GM13977 (cell line): Measurements from ENCODE around the gene UBASH3A.

Experiments
- DNase-seq: peaks from one replicate; pipeline ENCODE4 v3.0.0; 2012; ENCODE audit warnings: low spot score
- in situ Hi-C: fragments of 300-500 bp; cut with MboI; formaldehyde crosslinking; loops from one replicate; pipeline ENCODE4 v1.12.0; 2022; ENCODE audit warnings: low sequenced_read_pairs, low pct_unique_long_range_greater_than_20kb, mixed read lengths, inconsistent platforms; ENCODE audit not compliant: unreplicated experiment
- TF ChIP-seq, protein P1 (sequence below): IDR thresholded peaks from 2 replicates; pipeline ENCODE4 v1.5.1; 2012; ENCODE audit warnings: mild to moderate bottlenecking, control low read depth; ENCODE audit not compliant: insufficient read depth; ENCODE audit errors: extremely low read depth, missing control alignments

The UBASH3A gene

DNA sequence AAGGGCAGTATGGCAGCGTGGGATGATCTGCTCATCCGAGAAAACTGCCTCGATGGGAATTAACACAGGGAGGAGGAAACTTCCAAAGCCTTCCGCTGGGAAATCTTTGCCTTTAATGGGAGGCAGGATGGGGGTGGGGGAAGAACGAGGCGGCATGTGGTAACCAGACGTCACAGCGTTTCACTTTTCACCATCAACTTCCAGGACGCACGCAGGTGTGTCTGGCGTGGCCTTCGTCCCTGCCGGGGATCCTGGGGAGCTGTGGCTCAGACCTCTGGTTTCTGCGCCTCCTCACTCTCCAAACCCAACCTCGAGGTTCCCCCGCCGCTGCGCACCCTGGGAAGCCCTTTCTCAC lies 92.0 kb downstream of the UBASH3A start:
- TF ChIP-seq, protein P1, sequence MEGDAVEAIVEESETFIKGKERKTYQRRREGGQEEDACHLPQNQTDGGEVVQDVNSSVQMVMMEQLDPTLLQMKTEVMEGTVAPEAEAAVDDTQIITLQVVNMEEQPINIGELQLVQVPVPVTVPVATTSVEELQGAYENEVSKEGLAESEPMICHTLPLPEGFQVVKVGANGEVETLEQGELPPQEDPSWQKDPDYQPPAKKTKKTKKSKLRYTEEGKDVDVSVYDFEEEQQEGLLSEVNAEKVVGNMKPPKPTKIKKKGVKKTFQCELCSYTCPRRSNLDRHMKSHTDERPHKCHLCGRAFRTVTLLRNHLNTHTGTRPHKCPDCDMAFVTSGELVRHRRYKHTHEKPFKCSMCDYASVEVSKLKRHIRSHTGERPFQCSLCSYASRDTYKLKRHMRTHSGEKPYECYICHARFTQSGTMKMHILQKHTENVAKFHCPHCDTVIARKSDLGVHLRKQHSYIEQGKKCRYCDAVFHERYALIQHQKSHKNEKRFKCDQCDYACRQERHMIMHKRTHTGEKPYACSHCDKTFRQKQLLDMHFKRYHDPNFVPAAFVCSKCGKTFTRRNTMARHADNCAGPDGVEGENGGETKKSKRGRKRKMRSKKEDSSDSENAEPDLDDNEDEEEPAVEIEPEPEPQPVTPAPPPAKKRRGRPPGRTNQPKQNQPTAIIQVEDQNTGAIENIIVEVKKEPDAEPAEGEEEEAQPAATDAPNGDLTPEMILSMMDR, result no peak
- in situ Hi-C loops, result no loop called here
- no peak for DNase-seq

DNA sequence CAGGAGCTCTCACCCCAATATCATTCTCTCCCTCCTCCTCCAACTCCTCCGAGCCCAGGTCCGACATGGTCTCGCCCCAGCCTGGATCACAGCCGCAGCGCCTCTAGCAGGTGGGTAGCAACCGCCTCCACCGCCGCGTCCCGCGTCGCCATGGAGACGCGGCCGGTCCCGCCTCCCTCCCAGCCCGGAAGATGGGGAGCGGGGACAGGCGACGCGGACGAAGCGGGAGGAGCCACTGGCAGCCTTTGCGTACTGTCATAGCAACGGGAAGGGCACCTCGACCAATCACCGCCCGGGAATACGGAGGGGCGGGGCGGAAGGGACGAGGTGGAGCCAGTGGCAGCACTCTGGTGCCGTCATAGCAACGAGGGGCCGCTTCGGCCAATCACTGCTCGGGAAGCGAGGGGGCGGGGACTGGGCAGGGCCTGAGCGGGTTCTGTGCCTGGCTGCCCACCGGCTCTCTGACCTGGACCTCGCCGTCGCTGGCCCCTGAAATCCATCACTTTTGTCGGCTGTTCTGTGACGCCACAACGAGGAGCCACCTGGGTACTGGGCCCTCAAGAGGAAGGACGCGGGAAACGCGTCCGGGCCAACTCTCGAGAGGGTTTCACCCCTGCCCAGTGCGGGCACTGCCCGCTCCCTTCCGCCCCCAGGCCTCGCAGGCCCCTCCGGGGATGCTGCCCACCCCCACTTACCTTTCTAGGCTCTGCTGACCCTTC lies 92.6 kb downstream of the UBASH3A start, which contains the start of gene RSPH1:
RSPH1 (minus strand) TSS at position 105 of the 719 bp plus-strand sequence; CDS start at position 67, 38 bp downstream.
- peak; percentile 97 for DNase-seq
- in situ Hi-C loops, result no loop called here
- TF ChIP-seq, protein P1, result peak; percentile 21

DNA sequence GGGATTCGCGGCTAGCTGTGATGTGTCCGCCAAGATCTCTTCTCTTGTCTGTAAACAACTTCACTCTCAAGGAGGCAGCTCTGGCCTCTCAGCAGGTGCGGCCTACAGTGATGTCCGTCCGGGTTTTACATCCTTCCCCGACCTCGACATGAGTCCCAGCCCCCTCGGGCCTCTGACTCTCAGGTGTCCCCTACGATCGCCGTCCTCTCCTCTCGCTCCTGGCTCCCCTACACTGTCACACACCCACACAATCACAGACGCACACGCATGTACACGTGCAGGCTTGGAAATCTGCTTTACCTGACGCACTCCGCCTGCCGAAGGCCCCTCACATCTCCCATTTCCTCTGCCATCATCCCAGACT lies 93.1 kb downstream of the UBASH3A start:
- no peak for DNase-seq
- TF ChIP-seq, protein P1, result no peak
- in situ Hi-C loops, result no loop called here
